Stimulated activated CD8-positive, alpha-beta memory T cell treated with anti-CD3 and anti-CD28 coated beads, Interleukin-4, amount 100 ng/mL, for 48 hours (primary cell): ENCODE results near the gene S100A3.
A peak's percentile ranks its signal among the peaks of the same experiment; 100 is the strongest.
"Not testable (repeated sequence)": the region's sequence is repeated elsewhere in the genome, so short reads cannot be mapped to it uniquely, and the experiment has no call there.

Experiments used
- DNase-seq: peaks from one replicate; pipeline ENCODE4 v3.0.0-alpha.2; 2020

Gene S100A3

GRCh38 chr1:153568367-153569099 lies 19.5 kb upstream of the S100A3 start:
- DNase-seq: peak; percentile 94

- peak; percentile 75 for DNase-seq
These were observed 18.7 kb upstream of the S100A3 start for GRCh38 chr1:153567621-153568366.

DNA sequence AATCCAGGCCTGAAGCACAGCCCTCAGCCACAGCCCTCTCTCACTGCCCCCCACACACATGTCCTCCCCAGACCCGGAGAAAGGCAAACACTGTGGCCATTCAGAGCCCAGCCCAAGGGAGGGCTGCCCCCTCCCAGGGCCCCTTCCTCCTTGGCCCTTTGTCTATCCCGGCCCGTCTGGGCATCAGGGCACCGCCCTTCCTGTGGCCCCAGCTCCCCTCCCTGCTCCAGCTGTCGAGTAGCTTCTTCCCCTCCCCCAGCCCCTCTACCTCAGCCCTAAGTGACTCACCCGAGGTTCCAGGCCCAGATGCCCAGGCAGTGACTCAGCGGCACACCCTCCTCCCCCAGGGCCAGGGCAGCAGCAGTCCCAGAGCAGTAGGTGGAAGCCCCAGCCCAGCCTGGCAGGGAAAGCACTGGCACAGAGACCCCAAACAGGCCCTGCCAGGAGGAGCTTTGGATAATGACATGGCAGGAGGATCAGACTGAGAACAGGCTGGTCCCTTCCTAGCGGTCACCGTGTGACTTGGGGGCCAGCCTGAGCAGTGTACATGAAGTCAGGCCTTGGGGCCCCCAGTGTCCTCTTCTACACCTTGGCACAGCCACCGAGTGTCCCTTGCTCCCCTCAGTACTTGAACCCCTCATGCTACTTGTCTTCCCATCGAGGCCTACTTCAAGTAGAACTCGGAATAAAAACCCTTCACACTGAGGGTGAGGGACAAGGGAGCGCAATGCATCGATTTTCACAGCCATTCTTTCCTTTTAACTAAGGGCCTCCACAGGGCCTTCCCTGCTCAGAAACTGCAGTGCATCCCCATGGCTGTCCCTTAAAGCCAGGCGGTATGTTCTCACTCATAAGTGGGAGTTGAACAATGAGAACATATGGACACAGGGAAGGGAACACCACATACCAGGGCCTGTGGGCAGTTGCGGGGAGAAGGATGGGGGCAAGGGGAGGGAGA lies 17.6 kb upstream of the S100A3 start:
- peak; percentile 91 for DNase-seq

DNA sequence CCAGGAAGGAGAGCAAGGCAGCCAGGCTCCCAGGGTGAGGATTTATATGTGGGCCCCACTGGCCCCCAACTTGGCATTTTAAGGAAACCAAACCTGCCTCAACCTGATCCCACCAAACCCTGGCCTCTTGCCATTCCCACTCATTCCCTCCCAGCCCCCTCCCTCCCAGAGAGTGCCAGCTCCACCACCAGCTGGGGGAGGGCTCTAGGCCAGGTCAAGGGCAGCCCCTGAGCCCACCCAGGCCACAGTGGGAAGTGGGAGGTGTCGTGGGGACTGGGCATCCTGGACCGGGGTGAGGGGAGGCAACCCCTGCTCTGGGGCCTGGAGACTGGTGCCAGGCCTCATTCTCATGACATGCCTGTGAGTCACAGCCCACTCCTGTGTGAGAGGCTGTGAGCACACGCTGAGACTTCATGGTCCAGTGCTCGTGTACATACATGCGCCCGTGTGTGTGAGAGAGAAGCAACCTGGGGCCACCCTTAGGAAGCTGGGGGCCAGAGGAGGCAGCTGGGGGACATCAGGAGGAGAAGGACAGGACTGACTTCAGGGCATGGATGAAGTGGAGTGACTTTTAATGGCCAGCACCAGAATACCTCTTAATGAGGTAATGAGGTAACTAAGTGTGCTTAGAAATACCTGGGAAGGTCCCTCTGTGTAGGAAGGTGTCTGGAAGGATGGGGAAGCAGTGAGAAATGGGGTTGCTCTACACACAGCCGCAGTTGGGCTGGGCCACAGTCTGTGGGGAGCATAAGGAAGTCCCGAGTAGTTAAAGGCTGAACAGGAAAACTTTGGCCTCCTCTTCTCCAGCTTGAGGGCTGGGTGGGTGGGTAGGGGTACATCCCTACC lies 16.7 kb upstream of the S100A3 start, which contains the start of gene S100A2:
Gene S100A2, minus strand, starts transcription at position 316 of the 846 bp plus-strand sequence. CDS start 1,967 bp downstream, outside the sequence.
- DNase-seq: peak; percentile 74

DNA sequence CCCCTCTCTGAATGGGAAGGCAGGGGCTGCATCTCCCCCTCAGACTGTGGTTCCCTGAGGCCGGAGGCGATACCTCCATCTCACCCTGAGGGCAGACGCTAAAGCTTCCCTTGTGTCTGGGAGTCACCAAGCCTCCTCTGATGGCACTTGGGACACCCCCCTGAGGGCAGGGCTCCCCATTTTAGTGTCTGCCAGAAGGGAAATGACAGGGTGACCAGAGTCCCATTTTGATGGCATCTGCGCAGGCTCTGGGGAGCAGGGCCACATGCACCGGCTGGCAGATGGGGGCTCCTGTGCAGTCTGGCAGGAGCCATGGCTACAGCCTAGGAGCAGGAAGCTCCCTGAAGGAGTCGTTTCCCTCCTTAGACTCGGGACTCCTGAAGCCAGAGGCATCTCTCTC lies 14.9 kb upstream of the S100A3 start:
- no peak for DNase-seq

DNA sequence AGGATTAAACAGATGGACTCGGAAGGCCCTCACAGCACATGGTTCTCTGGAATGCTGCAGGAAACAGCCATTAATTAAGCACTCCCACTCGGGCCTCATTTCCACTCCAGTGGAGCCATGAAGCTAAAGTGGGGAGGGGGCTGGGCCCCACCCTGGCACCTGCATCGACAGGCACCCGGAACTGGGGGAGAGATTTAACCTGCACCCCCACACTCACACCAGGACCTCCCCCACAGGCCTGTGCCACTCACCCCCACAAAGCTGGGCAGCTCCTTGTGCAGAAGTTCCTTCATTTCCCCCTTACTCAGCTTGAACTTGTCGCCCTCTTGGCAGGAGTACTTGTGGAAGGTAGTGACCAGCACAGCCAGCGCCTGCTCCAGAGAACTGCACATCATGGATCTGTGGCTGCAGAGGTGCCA lies 14.4 kb upstream of the S100A3 start:
- DNase-seq: no peak

DNA sequence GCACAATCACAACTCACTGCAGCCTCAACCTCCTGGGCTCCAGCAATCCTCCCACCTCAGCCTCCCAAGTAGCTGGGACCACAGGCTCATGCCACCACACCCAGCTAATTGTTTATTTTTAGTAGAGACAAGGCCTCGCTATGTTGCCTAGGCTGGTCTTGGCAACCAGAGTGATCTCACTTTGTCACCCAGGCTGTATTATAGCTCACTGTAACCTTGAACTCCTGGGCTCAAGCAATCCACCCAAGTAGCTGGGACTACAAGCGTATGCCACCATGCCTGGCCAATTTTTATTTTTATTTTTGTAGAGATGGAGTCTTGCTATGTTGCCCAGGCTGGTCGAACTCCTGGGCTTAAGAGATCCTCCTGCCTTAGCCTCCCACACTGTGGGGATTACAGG lies 13.0 kb upstream of the S100A3 start:
- DNase-seq: not testable (repeated sequence)

GRCh38 chr1:153561466-153561985 lies 12.5 kb upstream of the S100A3 start:
- no peak for DNase-seq

GRCh38 chr1:153560771-153561465 lies 11.9 kb upstream of the S100A3 start:
- DNase-seq: no peak

GRCh38 chr1:153560241-153560640 lies 11.2 kb upstream of the S100A3 start:
- no peak for DNase-seq

- no peak for DNase-seq
These were observed 8.8 kb upstream of the S100A3 start for GRCh38 chr1:153557877-153558276.

DNA sequence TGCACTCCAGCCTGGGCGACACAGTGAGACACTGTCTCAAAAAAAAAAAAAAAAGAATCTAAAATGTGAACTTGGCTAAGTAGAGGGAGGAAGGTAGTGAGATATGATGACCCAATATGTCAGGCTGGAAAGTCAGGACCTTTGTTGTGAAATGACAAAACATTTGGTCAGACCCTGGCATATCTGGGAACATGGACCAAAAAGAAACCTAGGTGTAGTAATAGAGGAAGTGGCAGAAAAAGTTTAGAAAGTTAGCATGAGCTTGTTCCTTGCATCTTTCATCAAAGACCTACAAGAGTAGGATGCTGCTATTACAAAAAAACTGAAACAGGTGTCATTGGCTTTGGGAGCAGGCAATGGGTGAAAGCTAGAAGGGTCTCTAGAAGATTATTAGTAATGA lies 7.3 kb upstream of the S100A3 start:
- no peak for DNase-seq

DNA sequence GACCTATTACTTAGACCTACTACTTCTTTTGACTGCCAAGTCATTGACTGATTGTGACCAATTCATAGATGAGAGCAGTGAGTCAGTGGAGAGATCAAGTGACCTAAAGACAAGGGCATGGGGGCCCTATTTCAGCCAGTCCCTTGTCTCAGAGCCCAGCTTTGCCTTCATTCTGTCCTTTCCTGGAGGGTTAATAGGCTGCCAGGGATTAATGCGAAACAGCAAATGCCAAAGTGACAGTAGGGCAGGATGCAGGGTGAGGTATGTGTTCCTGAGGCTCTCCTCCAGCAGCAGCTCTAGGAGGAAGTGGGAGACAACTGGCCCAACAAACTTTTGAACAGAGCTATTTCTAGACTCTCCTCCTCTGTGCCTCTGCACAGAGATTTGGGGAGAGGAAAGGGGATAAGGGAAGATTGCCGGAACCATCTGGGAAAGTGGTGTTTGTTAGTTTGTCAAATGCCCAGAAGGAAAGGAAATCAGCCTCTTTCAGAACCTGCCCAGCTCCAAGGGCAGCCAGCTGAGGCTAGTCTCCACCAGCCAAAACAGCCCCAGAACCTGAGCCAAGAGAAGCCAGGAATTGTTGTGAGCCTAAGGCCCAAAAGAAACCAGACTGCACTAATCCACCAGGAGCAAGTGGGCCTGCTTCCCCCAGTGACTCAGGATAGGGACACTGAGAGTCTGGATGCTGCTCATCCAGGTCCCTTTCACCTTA lies 4.9 kb upstream of the S100A3 start:
- no peak for DNase-seq

DNA sequence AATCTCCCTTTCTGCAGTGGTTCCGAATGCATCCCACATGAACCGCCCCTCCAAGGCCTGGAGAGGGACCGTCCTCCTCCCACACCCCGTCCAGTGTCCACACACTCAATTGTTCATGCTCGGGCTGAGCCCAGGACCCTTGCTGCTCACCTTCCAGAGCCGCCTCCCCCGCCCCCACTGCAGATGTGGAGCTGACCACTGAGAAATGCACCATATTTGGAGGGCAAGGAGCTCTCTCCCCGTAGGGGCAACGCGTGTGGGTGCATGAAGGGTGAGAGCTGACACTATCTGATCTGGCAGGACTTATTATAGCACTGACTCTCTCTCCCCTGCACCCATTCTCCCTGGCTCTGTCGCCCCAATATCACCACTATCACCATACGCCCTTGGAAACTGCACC lies 4.0 kb upstream of the S100A3 start:
- no peak for DNase-seq

DNA sequence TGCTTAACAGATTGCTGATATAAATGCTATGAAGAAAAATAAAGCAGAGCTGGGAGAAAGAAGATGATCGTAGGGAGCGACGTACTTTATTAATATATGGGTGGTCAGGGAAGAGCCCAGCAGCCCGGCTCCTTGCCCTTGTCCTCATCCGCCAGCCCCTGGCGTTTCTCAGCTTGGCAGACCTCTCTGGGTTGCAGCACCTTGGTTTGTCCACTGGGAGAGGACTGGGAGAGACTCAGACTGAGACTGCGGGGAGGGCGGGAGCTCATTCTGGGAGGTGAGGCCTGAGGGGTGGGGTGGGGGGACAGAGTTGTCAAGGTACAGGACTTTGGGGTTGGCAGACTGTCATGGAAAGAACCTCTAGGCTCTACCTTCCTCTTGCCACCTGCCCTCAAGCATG lies 3.3 kb upstream of the S100A3 start:
- no peak for DNase-seq

- DNase-seq: no peak
These were observed 1.9 kb upstream of the S100A3 start for GRCh38 chr1:153550827-153551500.

DNA sequence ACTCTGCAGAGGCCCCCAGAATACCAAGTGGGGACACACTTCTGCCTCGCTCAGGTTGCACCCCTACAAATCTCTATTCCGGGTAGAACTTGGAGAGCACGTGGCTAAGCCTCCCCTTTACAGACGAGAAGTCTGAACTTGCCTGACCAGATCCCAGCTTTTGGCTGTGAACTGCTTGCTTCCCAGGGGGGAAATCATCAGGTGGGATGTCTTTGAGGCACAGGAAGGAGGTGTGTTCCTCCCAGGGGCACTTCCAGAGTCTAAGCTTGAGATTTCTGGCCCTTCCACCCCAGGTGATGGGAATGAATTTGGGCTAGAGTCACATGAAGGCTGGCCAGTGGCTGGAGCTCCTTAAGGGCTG lies 1.3 kb upstream of the S100A3 start:
- DNase-seq: no peak

DNA sequence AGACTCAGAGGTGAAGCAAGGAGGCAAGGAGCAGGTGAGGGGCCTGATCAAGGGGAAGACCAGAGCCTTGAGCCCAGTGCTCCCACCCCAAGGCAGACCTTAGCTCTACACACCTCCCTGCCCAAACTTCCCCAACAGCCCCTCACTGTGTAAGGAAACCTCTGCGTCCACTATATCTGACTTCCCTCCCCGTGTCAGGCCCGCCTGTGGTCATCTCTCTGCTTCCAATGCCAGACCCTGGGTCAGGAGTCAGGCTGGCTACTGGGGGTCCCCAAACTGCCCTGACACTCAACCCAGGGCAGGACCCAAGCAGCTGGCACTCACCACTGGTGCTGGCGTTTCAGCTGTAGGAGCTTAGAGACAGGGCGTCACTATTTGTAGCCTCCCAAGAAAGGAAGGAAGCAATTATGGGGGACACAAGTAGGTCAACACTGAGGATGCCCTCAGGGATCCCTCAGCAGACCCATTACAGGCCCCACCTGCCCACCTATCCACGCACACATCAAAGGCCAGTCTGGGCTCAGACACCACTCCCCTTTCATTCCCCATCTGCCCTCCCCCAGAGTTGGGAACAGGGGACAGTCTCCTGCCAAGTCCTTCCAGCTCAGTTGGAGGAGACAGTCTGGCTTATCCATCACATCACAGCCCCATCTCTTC lies 811 bp upstream of the S100A3 start:
- no peak for DNase-seq
